SK-N-SH (cell line): ENCODE results near the gene MCC. TPM values are rescaled to one million over a fixed set of nuclear protein-coding genes. Genes with fewer than 3 reads are reported as not detected.

ENCODE experiments used
- CTCF ChIA-PET: fragments of 300-600, 350-600 bp; formaldehyde crosslinking; extraction: SDS; loops from one replicate; lab custom pipeline; 2021; lab: Yijun Ruan, JAX
- POLR2A ChIA-PET: fragments of 350-600 bp; sonication (Branson Sonifier 250); formaldehyde crosslinking; extraction: SDS; loops from one replicate; lab custom pipeline; 2020; ENCODE audit warnings: antibody characterized with exemption, inconsistent platforms; lab: Yijun Ruan, JAX
- DNase-seq: peaks from one replicate; pipeline ENCODE4 v3.0.0; 2012
- H2AFZ ChIP-seq: fragments of 200-600 bp; sonication (generic); 2 replicates; pipeline ENCODE4 v1.8.1; 2016; ENCODE audit warnings: antibody characterized with exemption, mild to moderate bottlenecking, low read depth
- H3F3A ChIP-seq: fragments of 200-600 bp; sonication (generic); replicated peaks from 2 replicates; pipeline ENCODE3; 2016; ENCODE audit warnings: antibody characterized with exemption, mild to moderate bottlenecking; ENCODE audit not compliant: insufficient read depth
- H3K27ac ChIP-seq, 2 experiments: fragments of 200-500 bp in 1 of 2; fragments of 200-600 bp in 1 of 2; sonication (Bioruptor generic) in 1 of 2; sonication (generic), shearing (Covaris generic) in 1 of 2; 2 replicates each; pipeline versions ENCODE4 v1.5.1 to v1.6.1; 2014 to 2016; ENCODE audit warnings: low read depth in 2 of 2, inconsistent platforms in 1 of 2, low read length in 1 of 2, mild to moderate bottlenecking in 1 of 2, mixed read lengths in 1 of 2
- H3K27me3 ChIP-seq: fragments of 200-600 bp; sonication (generic), shearing (Covaris generic); 2 replicates; pipeline ENCODE4 v1.6.1; 2016; ENCODE audit warnings: mixed run types; ENCODE audit not compliant: insufficient read depth
- H3K36me3 ChIP-seq, 2 experiments: fragments of 200-500 bp in 1 of 2; fragments of 200-600 bp in 1 of 2; sonication (Bioruptor generic) in 1 of 2; sonication (generic) in 1 of 2; replicated peaks in 1 of 2; 2 replicates each; pipeline versions ENCODE3 to v1.5.1; 2014 to 2016; ENCODE audit warnings: low read length in 1 of 2, mild to moderate bottlenecking in 1 of 2; ENCODE audit not compliant: insufficient read depth in 2 of 2, control insufficient read depth in 1 of 2
- H3K4me1 ChIP-seq, 2 experiments: fragments of 200-500 bp in 1 of 2; fragments of 200-600 bp in 1 of 2; sonication (Bioruptor generic) in 1 of 2; sonication (generic), shearing (Covaris generic) in 1 of 2; 2 replicates each; pipeline versions ENCODE4 v1.5.1 to v1.6.1; 2014 to 2016; ENCODE audit warnings: low read depth in 1 of 2, low read length in 1 of 2, mixed run types in 1 of 2; ENCODE audit not compliant: insufficient read depth in 2 of 2, control insufficient read depth in 1 of 2
- H3K4me2 ChIP-seq: fragments of 200-600 bp; sonication (generic), shearing (Covaris generic); 2 replicates; pipeline ENCODE4 v1.6.1; 2017; ENCODE audit warnings: mixed run types
- H3K4me3 ChIP-seq, 2 experiments: fragments of 200-500 bp in 1 of 2; fragments of 200-600 bp in 1 of 2; sonication (Bioruptor generic) in 1 of 2; sonication (generic), shearing (Covaris generic) in 1 of 2; 2 replicates each; pipeline versions ENCODE4 v1.5.1 to v1.8.1; 2014 to 2016; ENCODE audit warnings: low read depth in 2 of 2, inconsistent platforms in 1 of 2, low read length in 1 of 2, mild to moderate bottlenecking in 1 of 2, mixed read lengths in 1 of 2, moderate library complexity in 1 of 2
- H3K79me2 ChIP-seq: fragments of 200-600 bp; sonication (generic); 2 replicates; pipeline ENCODE4 v1.8.1; 2017; ENCODE audit warnings: mild to moderate bottlenecking; ENCODE audit not compliant: insufficient read depth
- H3K9ac ChIP-seq: fragments of 200-600 bp; sonication (generic); 2 replicates; pipeline ENCODE4 v1.6.1; 2017; ENCODE audit warnings: mixed run types
- H3K9me2 ChIP-seq: fragments of 200-600 bp; sonication (generic); 2 replicates; pipeline ENCODE4 v1.6.1; 2017; ENCODE audit warnings: mixed run types
- H3K9me3 ChIP-seq: fragments of 200-600 bp; sonication (generic); 2 replicates; pipeline ENCODE4 v1.6.1; 2017; ENCODE audit warnings: mixed run types, mild to moderate bottlenecking, moderate library complexity
- H4K20me1 ChIP-seq: fragments of 200-600 bp; sonication (generic); 2 replicates; pipeline ENCODE4 v1.6.1; 2017; ENCODE audit warnings: mild to moderate bottlenecking, mixed run types; ENCODE audit not compliant: insufficient read depth
- ELF1 ChIP-seq: IDR thresholded peaks from 2 replicates; pipeline ENCODE4 v1.4.0; 2012
- FOSL2 ChIP-seq: IDR thresholded peaks from 2 replicates; pipeline ENCODE4 v1.4.0; 2012; ENCODE audit warnings: low read depth, mild to moderate bottlenecking, moderate library complexity, borderline replicate concordance
- FOXJ3 ChIP-seq: sonication (generic); formaldehyde crosslinking; IDR thresholded peaks from 2 replicates; pipeline ENCODE4 v1.5.1; 2020; ENCODE audit warnings: mild to moderate bottlenecking, missing genetic modification reagents
- GABPA ChIP-seq: IDR thresholded peaks from 2 replicates; pipeline ENCODE4 v1.4.0; 2012; ENCODE audit warnings: low read depth, mild to moderate bottlenecking
- MXI1 ChIP-seq: IDR thresholded peaks from 2 replicates; pipeline ENCODE4 v1.6.1; 2012; ENCODE audit warnings: mild to moderate bottlenecking, low read depth, low read length, improper control_type of control experiment
- NFIC ChIP-seq: IDR thresholded peaks from 2 replicates; pipeline ENCODE4 v1.4.0; 2012; ENCODE audit warnings: borderline replicate concordance
- RAD21 ChIP-seq: IDR thresholded peaks from 2 replicates; pipeline ENCODE4 v1.6.1; 2012; ENCODE audit warnings: mild to moderate bottlenecking, low read length
- RCOR1 ChIP-seq: fragments of 150-350 bp; IDR thresholded peaks from 2 replicates; pipeline ENCODE4 v1.6.1; 2017; ENCODE audit warnings: antibody characterized with exemption, low read length
- RXRA ChIP-seq: IDR thresholded peaks from 2 replicates; pipeline ENCODE4 v1.4.0; 2012; ENCODE audit warnings: low read depth, mild to moderate bottlenecking, borderline replicate concordance
- SMC3 ChIP-seq: IDR thresholded peaks from 2 replicates; pipeline ENCODE4 v1.6.1; 2012; ENCODE audit warnings: low read depth, low read length, improper control_type of control experiment
- WGBS: methylation state at CpG from one replicate; pipeline ENCODE4 v1.1.6; 2017; ENCODE audit warnings: low lambda C conversion rate; 5-methylcytosine and 5-hydroxymethylcytosine counted together
- polyA plus RNA-seq, 3 experiments: library from polyadenylated mRNA; depleted of rRNA; stranded (reverse); fragments of >200 nt; gene quantifications; 2 replicates each; pipeline ENCODE4 v1.2.3, GENCODE V29; 2012
- TF ChIP-seq, protein P1 (sequence below): IDR thresholded peaks from 2 replicates; pipeline ENCODE4 v1.6.1; 2012; ENCODE audit warnings: mild to moderate bottlenecking, low read depth, low read length, moderate library complexity

The MCC gene
- polyA plus RNA-seq, 1 of the 3 experiments (the other 2 are of a cell fraction), result 3.6 TPM

DNA sequence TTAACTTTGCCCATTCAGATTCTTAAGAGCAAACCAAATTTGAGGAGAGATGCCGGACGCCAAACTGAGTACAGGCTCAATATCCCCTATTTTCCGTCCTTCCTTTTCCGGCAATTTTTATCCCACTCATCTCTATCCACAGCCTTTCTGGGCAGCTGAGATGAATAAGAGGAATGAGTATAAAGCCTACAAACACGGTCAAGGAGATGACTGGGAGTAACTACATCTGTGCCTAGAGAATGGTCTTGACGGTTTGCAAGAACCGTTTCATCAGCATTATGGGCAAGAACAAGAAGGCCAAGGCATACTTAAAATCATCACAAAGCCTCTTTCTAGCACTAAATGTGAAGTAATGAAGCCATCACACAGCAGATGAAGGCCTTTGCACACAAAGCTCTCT is 284.3 kb downstream of the MCC start:
- peak overlapping the region in 1 of 2 experiments; percentile 87; a peak in 2 of 4 replicates for H3K27ac ChIP-seq
- CTCF ChIA-PET, result interaction anchor here (0.7 to 2.0 kb wide), 7 partner anchors 8 to 310 kb away, joined by 3 to 6 read pairs (median 3); partner anchors contain the start of gene YTHDC2
- H3F3A ChIP-seq, result no peaks in the 10 kb centered on the region
- WGBS, result 79% methylated on average over 7 of the region's 7 CpGs
- H3K9me3 ChIP-seq, result no peaks in the 10 kb centered on the region
- H3K9me2 ChIP-seq, result no peaks in the 10 kb centered on the region
- H3K79me2 ChIP-seq, result no peaks in the 10 kb centered on the region
- POLR2A ChIA-PET, result interaction anchor here (1.6 to 1.7 kb wide), 2 partner anchors 85 to 91 kb away, joined by 6 to 10 read pairs; no protein-coding TSS in a partner anchor
- peaks cover 0 to 53% of the 10 kb centered on the region in 2 experiments; a peak in 2 of 4 replicates for H3K4me1 ChIP-seq
- no peak overlapping the region; a peak in 1 of 4 replicates for H3K4me3 ChIP-seq
- H2AFZ ChIP-seq, result no peak overlapping the region
- DNase-seq, result no peak
- H3K27me3 ChIP-seq, result no peaks in the 10 kb centered on the region
- H4K20me1 ChIP-seq, result no peaks in the 10 kb centered on the region
- no peak overlapping the region for H3K9ac ChIP-seq
- TF ChIP-seq, protein P1, sequence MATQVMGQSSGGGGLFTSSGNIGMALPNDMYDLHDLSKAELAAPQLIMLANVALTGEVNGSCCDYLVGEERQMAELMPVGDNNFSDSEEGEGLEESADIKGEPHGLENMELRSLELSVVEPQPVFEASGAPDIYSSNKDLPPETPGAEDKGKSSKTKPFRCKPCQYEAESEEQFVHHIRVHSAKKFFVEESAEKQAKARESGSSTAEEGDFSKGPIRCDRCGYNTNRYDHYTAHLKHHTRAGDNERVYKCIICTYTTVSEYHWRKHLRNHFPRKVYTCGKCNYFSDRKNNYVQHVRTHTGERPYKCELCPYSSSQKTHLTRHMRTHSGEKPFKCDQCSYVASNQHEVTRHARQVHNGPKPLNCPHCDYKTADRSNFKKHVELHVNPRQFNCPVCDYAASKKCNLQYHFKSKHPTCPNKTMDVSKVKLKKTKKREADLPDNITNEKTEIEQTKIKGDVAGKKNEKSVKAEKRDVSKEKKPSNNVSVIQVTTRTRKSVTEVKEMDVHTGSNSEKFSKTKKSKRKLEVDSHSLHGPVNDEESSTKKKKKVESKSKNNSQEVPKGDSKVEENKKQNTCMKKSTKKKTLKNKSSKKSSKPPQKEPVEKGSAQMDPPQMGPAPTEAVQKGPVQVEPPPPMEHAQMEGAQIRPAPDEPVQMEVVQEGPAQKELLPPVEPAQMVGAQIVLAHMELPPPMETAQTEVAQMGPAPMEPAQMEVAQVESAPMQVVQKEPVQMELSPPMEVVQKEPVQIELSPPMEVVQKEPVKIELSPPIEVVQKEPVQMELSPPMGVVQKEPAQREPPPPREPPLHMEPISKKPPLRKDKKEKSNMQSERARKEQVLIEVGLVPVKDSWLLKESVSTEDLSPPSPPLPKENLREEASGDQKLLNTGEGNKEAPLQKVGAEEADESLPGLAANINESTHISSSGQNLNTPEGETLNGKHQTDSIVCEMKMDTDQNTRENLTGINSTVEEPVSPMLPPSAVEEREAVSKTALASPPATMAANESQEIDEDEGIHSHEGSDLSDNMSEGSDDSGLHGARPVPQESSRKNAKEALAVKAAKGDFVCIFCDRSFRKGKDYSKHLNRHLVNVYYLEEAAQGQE, result no peak
- TF ChIP-seq FOSL2 (no peak), RAD21 (no peak), GABPA (no peak), RCOR1 (no peak), NFIC (no peak), ELF1 (no peak), SMC3 (no peak)
- TF ChIP-seq, all 33 proteins: peak for 0
- Histone ChIP-seq H3K4me2 (no peak overlapping the region), H3K36me3 (no peaks in the 10 kb centered on the region)

DNA sequence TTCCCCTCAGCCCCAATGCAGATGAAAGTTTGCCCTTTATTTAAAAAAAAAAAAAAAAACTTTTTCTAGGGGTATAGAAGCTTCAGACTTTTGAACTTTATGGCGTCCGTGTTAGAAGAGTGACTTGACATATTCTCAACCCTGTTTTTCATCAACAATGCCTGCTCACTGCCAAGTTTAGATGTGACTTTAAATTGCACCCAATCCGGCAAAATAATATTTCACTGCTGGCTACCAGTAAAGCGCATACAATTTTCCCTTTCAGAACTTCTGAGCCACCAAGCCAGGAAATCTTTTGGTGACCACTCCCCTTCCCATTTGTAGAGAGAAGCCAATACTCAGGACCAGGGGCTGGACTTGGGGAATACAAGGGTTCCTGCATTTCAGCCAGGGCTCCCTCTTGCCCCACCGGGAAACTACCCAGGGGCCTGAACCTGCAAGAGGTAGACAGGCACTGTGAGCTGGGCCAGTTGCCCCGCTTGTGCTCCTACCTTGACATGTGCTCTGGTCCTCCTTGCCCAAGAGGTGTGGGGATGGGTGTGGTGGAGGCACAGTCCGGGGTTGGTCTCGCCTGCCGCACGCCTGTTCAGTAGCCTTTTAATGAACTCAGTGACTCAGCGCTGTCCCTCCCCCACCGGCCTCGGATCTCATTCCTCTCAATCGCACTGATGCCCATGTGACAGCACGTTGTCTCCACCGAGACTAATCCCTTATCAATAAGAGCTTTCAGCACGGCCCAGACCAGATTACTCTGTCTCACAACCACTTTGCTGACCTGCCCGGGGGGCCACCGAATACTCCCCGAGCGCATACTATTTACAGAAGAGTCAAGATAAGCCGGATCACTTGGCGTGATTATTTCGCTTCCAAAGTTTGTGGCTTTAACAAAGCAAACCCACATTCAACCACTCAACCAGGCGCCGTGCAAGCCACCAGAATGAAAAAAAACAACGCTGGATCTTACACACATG is 285.2 kb downstream of the MCC start:
- Histone ChIP-seq H4K20me1 (no peaks in the 10 kb centered on the region), H3K9ac (no peak overlapping the region), H3K9me3 (no peaks in the 10 kb centered on the region), H2AFZ (no peak overlapping the region), H3K9me2 (no peaks in the 10 kb centered on the region), H3K36me3 (no peaks in the 10 kb centered on the region), H3K4me1 (peaks cover 0 to 54% of the 10 kb centered on the region in 2 experiments; a peak in 2 of 4 replicates), H3K4me3 (peak overlapping the region in 1 of 2 experiments; percentile 21; a peak in 1 of 4 replicates), H3K79me2 (no peaks in the 10 kb centered on the region), H3K4me2 (0 out of 2 replicates have a peak overlapping the region, but pooled peaks have one; percentile 11), H3F3A (no peaks in the 10 kb centered on the region), H3K27me3 (no peaks in the 10 kb centered on the region), H3K27ac (peak overlapping the region in 1 of 2 experiments; percentile 87; a peak in 2 of 4 replicates)
- POLR2A ChIA-PET, result interaction anchor here (0.6 to 1.7 kb wide), 3 partner anchors 58 to 91 kb away, joined by 4 to 10 read pairs (median 6); no protein-coding TSS in a partner anchor
- WGBS, result 34% methylated on average over 27 of the region's 27 CpGs
- CTCF ChIA-PET, result interaction anchor here (0.6 to 2.4 kb wide), 9 partner anchors 20 to 310 kb away, joined by 3 to 9 read pairs (median 3); partner anchors contain the start of gene YTHDC2
- no peak for TF ChIP-seq FOXJ3 (CRISPR knock-in tag)
- peak; percentile 29; the same call in 1 of the 2 replicates for TF ChIP-seq MXI1
- TF ChIP-seq RXRA, result 0 out of 2 replicates have a peak, but pooled peaks have one; percentile 41
- peak; percentile 53 for DNase-seq
